HCEC 1CT (cell line): ENCODE results near the gene MTM1.

Source experiments
- DNase-seq: peaks from one replicate; pipeline ENCODE4 v3.0.0-alpha.2; 2017

MTM1 gene

GRCh38 chrX:150551963-150552362 is 16.5 kb upstream of the MTM1 start:
- no peak for DNase-seq

- no peak for DNase-seq
Measured at GRCh38 chrX:150558424-150558823, 10.0 kb upstream of the MTM1 start.

GRCh38 chrX:150564838-150565237 is 3.6 kb upstream of the MTM1 start:
- no peak for DNase-seq

- no peak for DNase-seq
Measured at GRCh38 chrX:150565551-150565950, 2.9 kb upstream of the MTM1 start.

- DNase-seq: no peak
Measured at GRCh38 chrX:150566734-150567182, 1.7 kb upstream of the MTM1 start.

- DNase-seq: no peak
Measured at GRCh38 chrX:150567645-150568319, 639 bp upstream of the MTM1 start.

GRCh38 chrX:150569155-150569477 is 695 bp downstream of the MTM1 start:
- DNase-seq: peak; percentile 15

GRCh38 chrX:150570512-150570911 is 2.1 kb downstream of the MTM1 start:
- DNase-seq: no peak

- DNase-seq: no peak
Measured at GRCh38 chrX:150572206-150572605, 3.8 kb downstream of the MTM1 start.

- no peak for DNase-seq
Measured at GRCh38 chrX:150573106-150573505, 4.7 kb downstream of the MTM1 start.

- DNase-seq: no peak
Measured at GRCh38 chrX:150573702-150574101, 5.3 kb downstream of the MTM1 start.

GRCh38 chrX:150574559-150575418 is 6.4 kb downstream of the MTM1 start:
- DNase-seq: no peak

- DNase-seq: peak; percentile 3
Measured at GRCh38 chrX:150575419-150575814, 7.0 kb downstream of the MTM1 start.

- DNase-seq: no peak
Measured at GRCh38 chrX:150577174-150577573, 8.8 kb downstream of the MTM1 start.

GRCh38 chrX:150581093-150581775 is 12.8 kb downstream of the MTM1 start:
- peak; percentile 81 for DNase-seq

- DNase-seq: no peak
Measured at GRCh38 chrX:150582338-150582948, 14.0 kb downstream of the MTM1 start.

GRCh38 chrX:150587585-150588503 is 19.4 kb downstream of the MTM1 start:
- DNase-seq: no peak

- no peak for DNase-seq
Measured at GRCh38 chrX:150594584-150594983, 26.2 kb downstream of the MTM1 start.

GRCh38 chrX:150599226-150599625 is 30.8 kb downstream of the MTM1 start:
- DNase-seq: no peak

GRCh38 chrX:150602296-150602695 is 33.9 kb downstream of the MTM1 start:
- DNase-seq: no peak

GRCh38 chrX:150602743-150603142 is 34.3 kb downstream of the MTM1 start:
- DNase-seq: no peak

GRCh38 chrX:150605603-150606002 is 37.2 kb downstream of the MTM1 start:
- no peak for DNase-seq
